Left lung (tissue), 10 donors: ENCODE measurements around the gene HOXC5. TPM values are rescaled to one million over a fixed set of nuclear protein-coding genes. Genes with fewer than 3 reads are reported as not detected.

Source experiments
- ATAC-seq: fragments of 200-7000 bp; cut with Tn5 transposase; one replicate; pipeline ENCODE4 v1.9.1; 2020; ENCODE audit warnings: moderate library complexity
- DNase-seq, 4 donors: peaks; one replicate each; pipeline ENCODE4 v3.0.0-alpha.2; 2013 to 2020
- H3K27ac ChIP-seq, 2 donors: fragments of 200-600 bp; sonication (generic) in 1 of 2; one replicate each; pipeline versions ENCODE4 v1.5.0 to v1.8.0; 2020 to 2021
- H3K27me3 ChIP-seq, 2 donors: fragments of 200-600 bp; sonication (generic) in 1 of 2; one replicate each; pipeline versions ENCODE4 v1.5.0 to v1.8.0; 2020 to 2021
- H3K36me3 ChIP-seq, 2 donors: fragments of 200-600 bp; sonication (generic) in 1 of 2; one replicate each; pipeline versions ENCODE4 v1.5.0 to v1.8.0; 2020 to 2021
- H3K4me1 ChIP-seq, 2 donors: fragments of 200-600 bp; one replicate each; pipeline ENCODE4 v1.8.0; 2021
- H3K4me3 ChIP-seq, 2 donors: fragments of 200-600 bp; sonication (generic) in 1 of 2; one replicate each; pipeline versions ENCODE4 v1.5.0 to v1.8.0; 2020 to 2021; ENCODE audit warnings: mild to moderate bottlenecking in 1 of 2
- H3K9me3 ChIP-seq, 2 donors: fragments of 200-600 bp; sonication (generic) in 1 of 2; one replicate each; pipeline versions ENCODE4 v1.5.0 to v1.8.0; 2020 to 2021
- intact Hi-C, 2 donors: fragments of 100-400 bp; cut with DNase I; formaldehyde crosslinking; loops; one replicate each; pipeline versions ENCODE4 v1.11.2 to v1.14.2; 2022
- polyA plus RNA-seq, 6 donors: library from polyadenylated mRNA; unstranded; fragments of 120-200 nt; gene quantifications; one replicate each; pipeline ENCODE4 v1.2.1, GENCODE V29; 2013; ENCODE audit not compliant: insufficient read length in 6 of 6
- total RNA-seq, 2 donors: library from RNA; stranded (reverse); fragmentation: NEBNext Ultra II Directional; extraction: Animal tissue kit (Norgen Biotek cat#: 25700); gene quantifications; one replicate each; pipeline ENCODE4 v1.2.1, GENCODE V29; 2021
- TF ChIP-seq, protein P1 (sequence below), 2 donors: fragments of 200-600 bp; sonication (generic) in 1 of 2; IDR thresholded peaks; one replicate each; pipeline versions ENCODE4 v1.5.0 to v1.8.0; 2021; ENCODE audit warnings: antibody characterized with exemption in 2 of 2
- donor health status: DM: no; HTN: yes; CAD: no.
- donor health status: DM: no; HTN: no; CAD: no.

The HOXC5 gene
- total and polyA plus RNA-seq, 8 donors: 0.11 to 0.38 (median 0.28) TPM

DNA sequence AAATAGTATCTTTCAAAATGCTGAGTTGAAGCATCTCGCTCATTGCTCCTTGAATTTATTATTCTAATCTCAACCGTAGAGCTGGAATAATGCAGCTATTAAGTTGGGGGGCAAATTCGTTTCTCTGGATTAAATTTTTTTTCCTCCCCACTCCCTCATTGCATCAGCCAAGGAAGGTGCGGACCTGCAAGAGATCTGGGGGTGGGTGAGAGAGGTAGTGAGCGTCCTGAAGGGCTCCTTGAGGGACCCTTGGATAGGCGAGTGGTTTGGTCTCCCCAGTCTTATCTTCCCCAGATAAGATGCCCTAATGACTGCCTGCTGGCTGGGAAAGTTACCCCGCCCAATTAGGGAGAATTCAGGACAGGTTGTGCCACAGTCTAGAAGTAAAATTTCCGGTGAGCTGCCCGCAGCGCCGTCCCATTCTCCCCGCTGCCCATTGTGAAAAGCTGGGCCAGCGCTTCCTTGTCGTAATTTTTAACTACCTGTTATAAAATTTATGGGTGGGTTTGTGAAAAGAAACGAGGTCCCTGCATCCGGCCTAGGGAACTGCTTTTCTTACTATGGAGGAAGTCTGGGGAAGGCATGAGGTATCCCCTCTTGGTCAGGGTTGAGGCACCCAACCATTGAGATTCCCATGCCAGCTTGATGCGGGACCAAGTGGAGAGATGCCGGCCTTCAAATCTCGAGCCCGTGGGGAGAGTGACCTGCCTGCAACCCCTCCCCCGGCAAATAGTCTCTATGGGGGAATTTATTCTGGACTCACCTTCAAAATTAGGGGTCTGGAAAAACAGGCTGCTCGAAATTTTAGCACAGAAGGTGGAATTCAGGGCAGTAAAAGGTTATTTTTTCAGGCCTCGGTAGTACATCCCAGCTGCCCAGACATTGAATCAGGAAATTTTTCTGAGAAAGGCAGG lies 17.6 kb upstream of the HOXC5 start:
- Histone ChIP-seq H3K4me3 (no peak overlapping the region), H3K27me3 (peaks cover 88 to 100% of the 10 kb centered on the region in 2 donors), H3K27ac (no peak overlapping the region), H3K4me1 (peaks cover 0 to 25% of the 10 kb centered on the region in 2 donors), H3K9me3 (no peaks in the 10 kb centered on the region), H3K36me3 (no peaks in the 10 kb centered on the region)
- ATAC-seq (no peak), DNase-seq (peak in 1 of 4 donors; percentile 7)
- TF ChIP-seq, protein P1, sequence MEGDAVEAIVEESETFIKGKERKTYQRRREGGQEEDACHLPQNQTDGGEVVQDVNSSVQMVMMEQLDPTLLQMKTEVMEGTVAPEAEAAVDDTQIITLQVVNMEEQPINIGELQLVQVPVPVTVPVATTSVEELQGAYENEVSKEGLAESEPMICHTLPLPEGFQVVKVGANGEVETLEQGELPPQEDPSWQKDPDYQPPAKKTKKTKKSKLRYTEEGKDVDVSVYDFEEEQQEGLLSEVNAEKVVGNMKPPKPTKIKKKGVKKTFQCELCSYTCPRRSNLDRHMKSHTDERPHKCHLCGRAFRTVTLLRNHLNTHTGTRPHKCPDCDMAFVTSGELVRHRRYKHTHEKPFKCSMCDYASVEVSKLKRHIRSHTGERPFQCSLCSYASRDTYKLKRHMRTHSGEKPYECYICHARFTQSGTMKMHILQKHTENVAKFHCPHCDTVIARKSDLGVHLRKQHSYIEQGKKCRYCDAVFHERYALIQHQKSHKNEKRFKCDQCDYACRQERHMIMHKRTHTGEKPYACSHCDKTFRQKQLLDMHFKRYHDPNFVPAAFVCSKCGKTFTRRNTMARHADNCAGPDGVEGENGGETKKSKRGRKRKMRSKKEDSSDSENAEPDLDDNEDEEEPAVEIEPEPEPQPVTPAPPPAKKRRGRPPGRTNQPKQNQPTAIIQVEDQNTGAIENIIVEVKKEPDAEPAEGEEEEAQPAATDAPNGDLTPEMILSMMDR (IDR thresholded peaks at IDR 0.05): no peak
- intact Hi-C loops: no loop called here

DNA sequence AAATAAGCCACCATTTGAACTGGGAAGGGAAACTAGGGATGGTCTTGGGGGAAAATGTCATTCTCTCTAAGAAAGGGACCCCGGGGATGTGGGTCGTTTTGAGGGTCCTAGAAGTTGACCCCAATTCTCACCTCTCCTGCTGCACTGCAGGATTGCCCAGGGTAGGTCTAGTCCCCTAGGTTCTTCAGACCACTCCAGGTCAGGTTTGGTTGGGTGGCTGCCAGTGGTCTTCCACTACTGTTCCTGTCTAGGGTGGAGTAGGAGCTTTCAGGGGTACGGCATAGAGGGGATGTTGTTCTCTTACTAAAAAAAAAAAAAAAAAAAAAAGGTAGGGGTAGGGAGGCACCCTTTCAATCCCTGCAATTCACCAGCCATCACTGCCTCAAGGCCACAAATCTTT lies 16.8 kb upstream of the HOXC5 start:
- DNase-seq (peak in 1 of 4 donors; percentile 1), ATAC-seq (no peak)
- Histone ChIP-seq H3K4me3 (no peak overlapping the region), H3K9me3 (no peaks in the 10 kb centered on the region), H3K27me3 (peaks cover 88 to 100% of the 10 kb centered on the region in 2 donors), H3K4me1 (peaks cover 0 to 25% of the 10 kb centered on the region in 2 donors), H3K27ac (no peak overlapping the region), H3K36me3 (no peaks in the 10 kb centered on the region)
- intact Hi-C loops: no loop called here
- TF ChIP-seq, protein P1 (IDR thresholded peaks at IDR 0.05): no peak

DNA sequence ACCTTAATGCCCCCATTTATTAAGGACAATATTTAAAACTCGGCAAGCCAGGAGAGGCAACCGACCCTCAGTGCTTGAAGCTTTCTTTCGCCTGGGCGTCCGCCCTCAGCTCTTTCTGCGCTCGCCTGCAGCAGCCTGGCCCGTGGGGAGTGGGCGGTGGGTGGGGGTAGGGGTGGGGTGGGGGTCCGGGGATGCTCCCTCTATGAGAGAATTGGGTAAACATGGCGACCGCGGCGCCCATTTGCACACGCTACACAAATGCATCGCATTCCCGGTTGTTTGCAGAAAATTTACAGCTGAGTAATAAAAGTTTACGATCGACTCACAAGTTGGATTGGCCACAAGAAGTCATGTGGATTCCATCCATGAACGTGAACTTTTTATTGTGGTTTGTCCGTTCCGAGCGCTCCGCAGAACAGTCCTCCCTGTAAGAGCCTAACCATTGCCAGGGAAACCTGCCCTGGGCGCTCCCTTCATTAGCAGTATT lies 16.3 kb upstream of the HOXC5 start:
- no peaks in the 10 kb centered on the region for H3K9me3 ChIP-seq
- peaks cover 89 to 100% of the 10 kb centered on the region in 2 donors for H3K27me3 ChIP-seq
- H3K4me1 ChIP-seq: peaks cover 0 to 22% of the 10 kb centered on the region in 2 donors
- DNase-seq: peak in 1 of 4 donors; percentile 56
- intact Hi-C loops: no loop called here
- no peaks in the 10 kb centered on the region for H3K36me3 ChIP-seq
- H3K4me3 ChIP-seq: no peak overlapping the region
- ATAC-seq: no peak
- no peak overlapping the region for H3K27ac ChIP-seq
- TF ChIP-seq, protein P1 (IDR thresholded peaks at IDR 0.05): no peak

DNA sequence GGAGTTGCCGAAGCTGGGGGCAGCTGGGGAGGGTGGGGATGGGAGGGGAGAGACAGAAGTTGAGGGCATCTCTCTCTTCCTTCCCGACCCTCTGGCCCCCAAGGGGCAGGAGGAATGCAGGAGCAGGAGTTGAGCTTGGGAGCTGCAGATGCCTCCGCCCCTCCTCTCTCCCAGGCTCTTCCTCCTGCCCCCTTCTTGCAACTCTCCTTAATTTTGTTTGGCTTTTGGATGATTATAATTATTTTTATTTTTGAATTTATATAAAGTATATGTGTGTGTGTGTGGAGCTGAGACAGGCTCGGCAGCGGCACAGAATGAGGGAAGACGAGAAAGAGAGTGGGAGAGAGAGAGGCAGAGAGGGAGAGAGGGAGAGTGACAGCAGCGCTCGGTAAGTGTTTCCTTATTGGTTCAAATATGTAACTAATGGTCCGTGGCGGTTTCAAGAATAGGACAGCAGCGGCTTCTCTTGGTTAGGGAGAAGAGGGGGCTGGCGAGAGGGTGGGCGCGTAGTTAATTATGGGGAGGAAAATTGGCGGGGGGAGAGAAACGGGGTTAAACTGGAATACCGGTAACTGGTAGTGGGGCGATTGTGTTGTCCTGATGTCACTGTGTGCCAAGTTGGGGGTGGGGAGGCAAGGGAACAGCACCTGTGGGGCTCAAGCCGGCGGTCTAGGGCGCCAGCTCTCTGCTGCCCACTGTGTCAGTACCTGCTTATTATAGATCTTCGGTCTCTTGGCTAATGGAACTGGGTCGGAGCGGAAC lies 15.6 kb upstream of the HOXC5 start:
- TF ChIP-seq, protein P1 (IDR thresholded peaks at IDR 0.05): no peak
- Histone ChIP-seq H3K27ac (no peak overlapping the region), H3K27me3 (peaks cover 89 to 100% of the 10 kb centered on the region in 2 donors)

More for the DNA sequence above, 15.6 kb upstream of the HOXC5 start:
- Histone ChIP-seq H3K36me3 (no peaks in the 10 kb centered on the region), H3K4me1 (peaks cover 0 to 22% of the 10 kb centered on the region in 2 donors), H3K9me3 (no peaks in the 10 kb centered on the region), H3K4me3 (peak overlapping the region; percentile 25 to 28)
- intact Hi-C loops: no loop called here
- ATAC-seq: peak; percentile 14
- peak in 1 of 4 donors; percentile 15 for DNase-seq
